ENCODE data around the gene SLC25A21.
A peak's percentile ranks its signal among the peaks of the same experiment; 100 is the strongest.

GRCh38 chr14:36941783-36942521, 230.5 kb downstream of the SLC25A21 start:
- TF ChIP-seq CTCF (IDR thresholded peaks at IDR 0.05) = peak; percentile 32 to 95 (median 80)
- no peak for TF ChIP-seq POLR2A (IDR thresholded peaks at IDR 0.05)
- TF ChIP-seq POLR2AphosphoS5 (IDR thresholded peaks at IDR 0.05) = no peak
